Stimulated activated CD4-positive, alpha-beta T cell treated with anti-CD3 and anti-CD28 coated beads, Interleukin-15, amount 100 ng/mL, for 48 hours (primary cell): ENCODE results near the gene TEKT5.
"Not testable (repeated sequence)": the region's sequence is repeated elsewhere in the genome, so short reads cannot be mapped to it uniquely, and the experiment has no call there.

Experiments used
- DNase-seq, 2 donors: peaks; one replicate each; pipeline ENCODE4 v3.0.0-alpha.2; 2020; ENCODE audit warnings: low read depth in 2 of 2

TEKT5 gene

DNA sequence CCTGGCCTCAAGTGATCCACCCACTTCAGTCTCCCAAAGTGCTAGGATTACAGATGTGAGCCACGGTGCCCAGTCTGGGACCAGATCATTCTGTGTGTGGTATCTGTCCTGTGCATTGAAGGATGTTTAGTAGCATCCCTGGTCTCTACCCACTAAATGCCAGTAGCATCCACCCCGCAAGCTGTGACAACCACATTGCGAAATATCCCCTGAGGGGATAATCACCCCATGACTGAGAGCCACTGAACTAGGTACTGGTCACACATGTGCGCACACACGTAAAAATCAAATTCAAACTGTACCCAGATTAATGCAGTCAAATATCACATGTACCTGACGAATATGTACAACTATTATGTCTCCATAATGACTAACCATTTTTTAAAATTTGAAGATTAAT is 35.8 kb downstream of the TEKT5 start:
- no peak for DNase-seq

DNA sequence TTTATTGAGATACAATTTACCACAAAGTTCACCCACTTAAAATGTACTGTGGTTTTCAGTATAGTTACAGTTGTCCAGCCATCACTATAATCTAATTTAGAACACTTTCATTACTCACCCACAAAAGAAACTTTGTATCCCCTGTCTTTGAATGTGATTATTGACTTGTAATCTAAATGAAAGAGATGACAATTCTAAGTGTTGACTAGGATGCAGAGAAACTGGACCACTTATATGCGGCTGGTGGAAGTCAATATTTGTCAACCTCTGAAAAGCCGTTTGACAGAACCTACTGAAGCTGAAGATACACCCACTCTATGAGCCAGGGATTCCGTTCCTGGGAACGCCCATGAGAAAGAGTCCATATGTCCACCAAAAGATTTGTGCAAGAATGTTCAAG is 36.8 kb downstream of the TEKT5 start:
- DNase-seq, result no peak

DNA sequence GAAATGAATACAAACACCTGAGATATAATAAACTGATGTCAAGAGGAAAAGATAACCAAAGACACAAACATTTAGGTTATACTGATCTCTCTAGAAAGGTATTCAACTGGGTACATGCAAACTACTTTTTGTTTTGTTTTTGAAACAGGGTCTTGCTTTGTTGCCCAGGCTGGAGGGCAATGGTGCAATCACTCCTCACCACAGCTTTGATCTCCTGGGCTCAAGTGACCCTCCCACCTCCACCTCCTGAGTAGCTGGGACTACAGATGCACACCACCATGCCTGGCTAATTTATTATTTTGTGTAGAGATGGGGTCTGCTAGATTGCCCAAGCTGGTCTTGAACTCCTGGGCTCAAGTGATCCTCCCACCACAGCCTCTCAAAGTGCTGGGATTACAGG is 38.1 kb downstream of the TEKT5 start:
- no peak for DNase-seq

DNA sequence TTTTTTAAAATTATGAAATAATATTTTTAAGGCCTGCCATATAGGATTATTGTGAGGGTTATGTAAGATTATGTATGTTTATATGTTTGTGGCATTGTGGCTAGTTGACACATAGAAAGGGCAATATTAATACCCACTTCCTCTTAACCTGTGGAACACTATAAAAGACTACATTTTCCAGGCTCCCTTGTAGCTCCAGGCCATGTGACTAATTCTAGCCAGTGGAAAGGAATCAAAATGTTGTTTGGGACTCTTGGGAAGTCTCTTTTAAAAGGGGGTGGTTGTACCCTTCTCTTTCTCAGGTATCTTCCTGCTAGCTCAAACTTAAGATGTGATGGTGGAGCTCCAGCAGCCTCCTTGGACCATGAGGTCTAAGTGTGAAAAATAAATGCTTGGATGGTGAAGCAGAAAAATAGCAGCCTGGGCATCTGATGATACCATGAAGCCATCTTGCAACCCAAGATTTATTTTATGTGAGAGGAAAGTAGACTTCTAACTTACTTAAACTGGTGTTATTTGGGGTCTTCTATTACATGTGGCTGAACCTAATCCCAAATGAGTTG is 39.2 kb downstream of the TEKT5 start:
- no peak for DNase-seq

DNA sequence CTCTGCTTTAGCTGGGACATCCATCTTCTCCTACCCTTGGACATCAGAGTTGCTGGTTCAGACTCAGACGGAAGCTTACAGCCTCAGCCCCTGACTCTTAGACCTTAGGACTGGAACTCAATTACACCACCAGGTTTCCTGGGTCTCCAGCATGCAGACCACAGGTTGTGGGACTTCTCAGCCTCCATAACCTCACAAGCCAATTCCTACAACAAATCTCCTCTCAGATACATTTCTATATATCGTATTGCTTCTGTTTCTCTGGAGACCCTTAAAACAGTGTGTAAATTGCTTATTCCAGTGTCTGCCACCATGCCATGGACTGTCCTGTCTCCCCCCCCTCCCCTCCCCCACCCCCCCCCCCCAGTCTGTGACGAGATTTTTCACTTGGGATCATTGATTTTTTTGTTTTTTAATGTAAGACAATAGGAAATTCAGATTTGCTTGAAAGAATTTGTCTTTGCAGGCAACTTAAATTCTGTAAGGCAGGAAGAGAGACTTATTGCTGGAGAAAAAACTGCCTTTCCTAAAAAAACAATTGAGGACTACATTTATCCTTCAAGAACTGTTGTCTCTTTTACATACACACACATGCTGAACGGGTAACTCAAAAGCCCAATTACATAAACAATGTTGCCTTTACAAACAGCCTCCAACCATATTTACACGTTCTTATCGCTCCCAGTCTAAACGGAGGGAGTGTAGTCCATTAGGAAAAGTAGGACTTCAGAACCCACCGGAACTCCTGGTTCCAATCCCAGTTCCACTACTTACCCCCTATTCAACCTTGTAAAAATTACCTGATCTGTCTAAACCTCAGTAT is 39.9 kb downstream of the TEKT5 start:
- no peak for DNase-seq

DNA sequence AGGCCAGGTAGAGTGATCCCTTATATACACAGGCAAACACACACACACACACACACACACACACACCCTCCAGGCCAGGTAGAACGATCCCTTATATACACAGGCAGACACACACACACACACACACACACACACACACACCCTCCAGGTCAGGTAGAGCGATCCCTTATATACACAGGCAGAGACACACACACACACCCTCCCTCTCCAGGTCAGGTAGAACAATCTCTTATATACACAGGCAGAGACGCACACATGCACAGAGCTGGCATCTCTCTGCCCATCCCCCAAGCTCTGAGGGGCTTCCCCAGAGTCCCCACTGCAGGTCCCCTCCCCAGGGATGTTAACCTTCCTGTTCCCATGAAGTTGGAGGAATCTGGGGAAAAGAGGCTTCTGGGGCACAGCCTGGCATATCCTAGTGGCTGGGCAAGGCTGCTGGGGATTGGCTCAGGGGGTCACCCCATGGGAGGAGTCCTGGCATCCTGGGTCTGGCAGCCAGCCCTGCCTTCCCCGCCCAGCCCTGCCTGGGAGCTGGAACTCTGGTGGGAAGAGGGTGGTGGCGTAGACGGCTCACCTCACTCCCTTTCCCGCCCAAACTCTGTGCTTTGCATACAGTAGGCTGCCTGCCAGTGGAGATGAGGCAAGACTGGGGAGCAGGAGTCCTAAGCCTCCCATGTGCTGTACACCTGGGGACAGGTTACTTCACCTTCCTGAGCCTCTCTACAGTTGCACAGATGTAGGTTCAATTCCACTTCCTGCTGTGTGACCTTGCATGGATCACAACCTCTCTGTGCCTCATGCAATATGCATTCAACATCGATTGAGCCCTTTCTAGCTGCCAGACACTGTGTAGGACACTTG is 41.8 kb downstream of the TEKT5 start:
- no peak for DNase-seq

DNA sequence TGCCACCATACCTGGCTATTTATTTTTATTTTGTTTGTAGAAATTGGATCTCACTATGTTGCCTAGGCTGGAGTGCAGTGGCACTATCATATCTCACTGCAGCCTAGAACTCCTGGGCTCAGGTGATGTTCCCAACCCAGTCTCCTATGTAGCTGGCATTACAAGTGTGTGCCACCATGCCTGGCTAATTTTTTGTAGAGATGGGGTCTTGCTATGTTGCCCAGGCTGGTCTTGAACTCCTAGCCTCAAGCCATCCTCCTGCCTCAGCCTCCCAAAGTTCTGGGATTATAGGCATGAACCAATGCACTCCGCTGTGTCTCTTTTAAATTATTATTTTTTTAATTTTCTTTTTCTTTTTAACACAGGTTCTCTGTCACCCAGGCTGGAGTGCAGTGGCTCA is 45.6 kb downstream of the TEKT5 start:
- DNase-seq, result not testable (repeated sequence)

DNA sequence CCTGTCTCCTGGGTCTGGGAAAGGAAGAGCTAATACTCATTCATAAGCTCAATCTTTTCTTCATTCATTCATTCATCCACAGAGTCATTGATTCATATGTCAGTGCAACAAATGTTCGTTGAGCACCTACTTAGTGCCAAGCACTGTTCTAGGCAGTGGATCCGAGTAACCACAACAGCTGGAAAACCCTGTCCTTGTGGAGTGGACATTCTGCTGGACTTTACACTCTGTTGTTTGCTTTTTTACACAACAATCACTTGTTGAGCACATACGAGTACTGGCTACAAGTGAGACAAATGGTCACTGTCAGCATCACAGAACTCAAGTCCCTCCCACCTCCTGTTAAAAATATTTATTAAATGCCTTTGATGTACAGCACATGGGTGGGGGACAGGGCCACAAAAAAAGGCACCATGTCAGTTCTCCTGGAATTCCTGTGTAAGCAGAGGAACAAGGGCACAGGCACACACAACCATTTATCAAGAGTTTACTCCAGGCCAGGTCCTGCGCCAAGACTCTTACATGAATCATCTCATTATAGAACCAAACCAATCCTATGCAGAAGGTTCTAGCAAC is 46.9 kb downstream of the TEKT5 start:
- no peak for DNase-seq

DNA sequence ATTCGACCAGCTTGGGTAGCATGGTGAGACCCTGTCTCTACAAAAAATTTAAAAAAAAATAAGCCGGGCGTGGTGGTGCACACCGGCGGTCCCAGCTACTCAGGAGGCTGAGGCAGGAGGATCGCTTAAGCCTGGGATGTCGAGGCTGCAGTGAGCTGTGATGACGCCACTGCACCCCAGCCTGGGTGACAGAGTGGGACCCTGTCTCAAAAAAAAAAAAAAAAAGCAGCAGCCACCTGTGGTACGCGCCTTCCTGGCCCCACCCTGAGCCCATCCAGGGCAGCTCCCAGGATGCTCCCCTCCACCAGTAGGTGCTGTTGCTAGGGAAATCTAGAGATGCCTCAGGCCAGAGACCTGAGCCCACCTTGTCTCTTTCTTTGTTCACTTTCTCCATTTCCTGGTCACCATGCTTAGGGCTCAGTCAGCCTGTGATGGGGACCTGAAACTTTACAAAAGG is 47.4 kb downstream of the TEKT5 start:
- DNase-seq, result no peak

DNA sequence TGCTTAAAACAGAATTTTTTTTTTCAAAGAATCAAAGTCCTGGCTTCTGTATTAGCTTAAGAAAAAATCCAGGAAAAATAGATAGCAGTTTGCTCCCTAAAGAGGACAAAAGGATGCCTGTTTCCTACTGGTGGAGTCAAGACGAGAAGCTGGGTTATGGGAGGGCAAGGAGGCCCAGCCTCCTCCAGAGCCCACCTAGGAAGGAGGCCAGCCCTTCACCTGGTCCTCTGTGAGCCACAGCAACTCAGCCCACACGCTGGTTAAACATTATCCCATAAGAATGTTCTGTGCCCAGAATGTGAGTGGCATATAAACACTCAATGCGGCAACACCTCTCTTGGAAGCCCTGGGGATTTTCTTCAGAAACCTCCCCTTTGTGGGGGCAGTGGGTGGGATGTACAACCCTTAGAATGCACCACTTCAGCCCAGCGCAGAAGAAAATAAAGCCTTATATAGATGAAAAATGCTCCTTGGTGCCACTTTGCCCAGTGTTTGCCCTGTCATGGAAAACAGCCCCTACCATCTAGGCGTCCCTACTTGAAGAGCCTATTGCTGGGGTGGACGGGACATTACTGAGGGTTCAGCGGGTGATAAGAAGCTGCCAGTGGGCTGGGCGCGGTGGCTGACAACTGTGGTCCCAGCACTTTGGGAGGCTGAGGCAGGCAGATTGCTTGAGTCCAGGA is 48.0 kb downstream of the TEKT5 start:
- no peak for DNase-seq

DNA sequence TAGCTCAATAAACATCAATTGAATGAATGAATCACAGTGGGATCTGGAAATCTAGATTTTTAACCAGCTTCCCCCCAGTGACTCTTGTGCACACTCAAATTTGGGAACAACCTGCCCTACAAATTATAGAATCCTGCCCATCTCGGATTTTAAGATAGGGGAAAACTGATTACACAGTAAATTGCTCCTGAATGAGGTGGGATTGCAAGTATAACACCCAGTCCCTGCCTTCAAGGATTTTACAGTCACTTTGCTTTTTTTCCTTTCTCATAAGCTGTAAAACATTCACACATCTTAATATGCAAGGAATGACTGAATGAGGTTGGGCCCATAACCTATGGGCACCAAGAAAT is 48.5 kb downstream of the TEKT5 start:
- no peak for DNase-seq

DNA sequence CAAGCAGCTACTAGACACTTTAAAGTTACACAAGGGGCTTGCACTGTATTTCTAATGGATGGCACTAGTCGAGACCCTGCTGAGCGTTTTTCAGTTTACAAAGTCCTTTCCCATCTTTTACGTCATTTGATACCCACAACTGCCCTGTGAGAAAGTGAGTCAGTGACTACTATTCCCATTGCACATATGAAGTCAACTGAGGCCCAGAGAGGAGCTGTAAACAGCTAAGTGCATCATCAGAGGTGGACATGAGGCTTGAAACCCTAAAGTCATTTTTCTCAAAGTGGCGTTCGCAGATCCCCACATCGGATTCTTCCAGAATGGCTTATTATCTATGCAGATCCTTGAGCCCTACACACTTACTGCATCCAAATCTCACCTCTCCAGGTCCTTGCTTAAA is 50.6 kb downstream of the TEKT5 start:
- DNase-seq, result no peak

DNA sequence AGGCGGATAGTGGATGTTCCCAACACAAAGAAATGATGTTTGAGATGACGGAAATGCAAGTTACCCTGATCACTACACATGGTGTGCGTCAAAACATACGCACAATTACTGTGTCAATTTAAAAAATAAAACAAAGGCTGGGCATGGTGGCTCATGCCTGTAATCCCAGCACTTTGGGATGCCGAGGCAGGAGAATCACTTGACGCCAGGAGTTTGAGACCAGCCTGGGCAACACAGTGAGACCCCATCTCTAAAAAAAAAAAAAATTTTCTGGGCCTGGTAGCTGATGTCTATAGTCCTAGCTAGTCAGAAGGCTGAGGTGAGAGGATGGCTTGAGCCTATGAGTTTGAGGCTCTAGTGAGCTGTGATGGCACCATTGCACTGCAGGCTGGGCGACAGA is 51.8 kb downstream of the TEKT5 start:
- no peak for DNase-seq

DNA sequence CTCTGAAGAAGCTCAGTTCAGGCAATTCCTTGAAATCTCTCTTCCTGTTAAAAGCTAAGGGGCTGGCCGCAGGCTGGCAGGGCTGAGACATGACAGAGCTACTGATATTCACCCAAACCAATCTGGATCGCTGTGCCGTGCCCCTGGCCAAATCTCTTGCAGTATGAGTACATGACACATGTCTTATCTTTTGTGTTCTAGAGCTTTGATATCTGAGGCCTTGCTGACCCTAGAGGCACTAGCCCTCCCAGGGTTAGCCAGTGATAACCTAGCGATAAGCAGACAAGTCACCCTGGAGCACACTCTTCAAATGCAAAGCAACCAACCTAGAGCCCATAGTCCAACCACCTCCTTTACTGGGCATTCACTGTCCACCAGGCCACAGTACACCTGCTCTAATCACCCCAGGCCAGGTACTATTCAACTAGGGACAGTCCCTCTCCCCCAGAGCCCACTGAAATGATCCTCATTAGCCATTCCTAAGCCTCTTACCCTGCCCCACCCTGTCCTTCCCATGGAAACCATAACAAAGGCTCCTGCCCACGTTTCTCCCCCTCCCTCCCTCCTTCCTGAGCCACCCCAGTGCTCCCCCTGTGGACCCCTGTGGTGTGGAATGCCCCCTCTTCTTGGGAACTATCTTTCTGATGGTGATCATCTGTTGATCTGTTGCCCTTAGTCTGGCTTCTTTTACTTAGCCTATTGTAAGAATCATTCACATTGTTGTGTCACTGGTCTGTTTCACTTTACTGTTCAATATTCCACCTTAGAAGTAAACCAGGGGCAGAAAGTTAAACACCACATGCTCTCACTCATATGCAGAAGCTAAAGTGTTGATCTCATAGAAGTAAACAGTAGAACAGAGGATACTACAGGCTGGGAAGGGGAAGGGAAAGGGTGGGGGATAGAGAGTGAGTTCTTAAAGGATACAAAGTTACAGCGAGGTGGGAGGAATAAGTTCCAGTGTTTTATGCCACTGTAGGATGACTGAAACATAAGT is 52.5 kb downstream of the TEKT5 start:
- no peak for DNase-seq

DNA sequence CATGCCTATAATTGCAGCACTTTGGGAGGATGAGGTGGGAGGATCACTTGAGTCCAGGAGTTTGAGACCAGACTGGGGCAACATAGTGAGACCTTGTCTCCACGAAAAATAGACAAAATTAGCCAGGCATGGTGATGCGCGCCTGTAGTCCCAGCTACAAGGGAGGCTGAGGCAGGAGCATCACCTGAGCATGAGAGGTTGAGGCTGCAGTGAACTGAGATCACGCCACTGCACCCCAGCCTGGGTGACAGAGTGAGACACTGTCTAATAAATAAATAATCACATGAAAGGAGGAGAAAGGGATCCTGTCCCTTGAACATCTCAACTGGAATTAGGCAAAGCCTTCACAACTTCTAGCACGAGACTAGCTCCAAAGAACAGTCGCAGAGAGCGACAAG is 53.2 kb downstream of the TEKT5 start:
- no peak for DNase-seq

DNA sequence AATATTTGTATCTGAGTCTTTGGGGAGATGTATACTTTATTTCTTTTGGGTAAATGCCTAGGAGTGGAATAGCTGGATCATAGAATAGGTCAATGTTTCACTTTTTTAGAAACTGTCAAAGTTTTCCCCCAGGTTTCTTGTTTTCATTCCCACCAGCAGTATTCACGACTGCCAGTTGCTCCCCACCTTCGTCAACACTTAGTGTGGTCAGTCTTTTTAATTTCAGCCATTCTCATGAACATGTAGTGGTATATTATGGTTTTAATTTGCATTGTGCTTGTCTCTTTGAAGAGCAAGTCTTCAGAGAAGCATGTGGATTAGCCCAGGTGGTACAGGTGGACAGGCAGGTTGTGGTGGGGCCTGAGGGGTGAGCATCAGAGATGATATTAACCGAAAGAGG is 53.8 kb downstream of the TEKT5 start:
- DNase-seq, result no peak

DNA sequence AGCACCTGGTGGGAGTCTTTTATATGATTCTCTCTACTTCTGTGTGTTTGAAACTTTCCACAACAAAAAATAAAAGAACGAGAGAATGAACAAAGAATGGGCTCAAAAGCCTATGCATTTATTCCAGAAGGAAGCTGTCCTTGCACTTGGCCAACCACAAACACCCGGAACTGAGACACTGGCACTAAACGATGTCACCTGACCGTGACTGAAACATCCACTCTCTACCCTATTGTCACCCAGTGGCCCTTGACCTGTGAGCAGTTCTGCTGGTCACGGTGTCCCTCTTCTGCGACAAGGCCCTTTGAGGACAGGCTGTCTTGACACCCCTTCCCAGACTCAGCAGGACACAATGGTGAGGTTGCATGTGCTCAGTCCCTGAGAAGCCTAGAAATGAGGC is 56.6 kb downstream of the TEKT5 start:
- no peak for DNase-seq

DNA sequence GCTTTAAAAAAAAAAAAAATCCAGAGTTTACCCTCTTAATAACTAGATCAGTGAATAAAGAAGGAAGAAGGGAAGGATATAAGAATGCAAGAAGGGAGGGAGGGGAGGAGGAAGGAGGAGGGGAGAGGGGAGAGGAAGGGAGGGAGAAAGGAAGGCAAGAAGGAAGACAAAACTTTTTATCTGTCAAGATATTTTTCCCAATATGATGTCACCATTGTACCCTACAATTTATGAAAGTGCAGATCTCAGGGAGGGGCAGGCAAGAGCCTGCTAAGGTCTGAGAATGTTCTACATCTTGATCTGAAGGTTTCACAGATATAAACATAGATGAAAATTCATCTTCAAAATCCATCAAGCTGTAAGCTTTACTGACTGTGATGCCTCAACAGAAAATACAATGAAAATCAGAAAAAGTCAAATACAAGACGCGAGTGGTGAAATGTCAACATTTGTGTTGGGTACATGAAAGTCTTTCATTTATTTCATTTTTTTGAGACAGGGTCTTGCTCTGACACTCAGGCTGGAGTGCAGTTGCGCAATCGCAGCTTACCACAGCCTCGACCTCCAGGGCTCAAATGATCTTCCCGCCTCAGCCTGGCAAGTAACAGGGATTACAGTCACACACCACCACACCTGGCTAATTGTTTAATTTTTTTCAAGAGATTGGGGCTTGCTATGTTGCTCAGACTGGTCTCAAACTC is 57.2 kb downstream of the TEKT5 start:
- no peak for DNase-seq

DNA sequence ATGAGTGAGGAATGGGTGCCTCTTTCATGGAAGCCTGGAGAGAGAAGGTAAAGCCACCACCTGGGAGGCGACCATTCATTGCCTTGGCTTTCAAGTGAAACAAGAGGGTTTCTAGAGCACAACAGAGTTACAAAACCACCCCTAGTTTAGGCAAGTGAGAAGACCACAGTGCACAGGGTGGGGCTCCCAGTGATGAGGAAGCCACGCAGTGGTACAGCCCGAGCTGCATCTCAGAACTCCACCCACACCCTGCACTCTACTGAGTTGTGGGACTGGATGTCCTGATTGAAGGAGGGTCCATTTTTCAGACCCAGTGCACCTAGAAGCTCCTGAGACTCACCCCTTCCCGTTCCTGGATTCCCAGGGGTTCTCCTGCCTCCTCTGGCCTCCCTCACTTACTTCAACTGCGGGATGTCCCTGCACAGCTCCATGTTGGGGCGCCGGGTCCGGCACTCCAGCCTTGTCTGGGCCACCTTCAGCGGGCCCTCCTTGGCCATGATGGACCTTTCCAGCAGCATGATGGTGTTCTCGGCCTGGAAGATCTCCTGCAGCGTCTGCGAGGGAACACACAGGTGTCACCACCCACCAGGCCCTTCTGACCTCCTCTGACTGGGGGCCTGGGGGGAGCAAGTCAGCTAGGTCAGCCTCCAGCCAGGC is 59.2 kb downstream of the TEKT5 start:
- DNase-seq, result no peak
